GM12874 (cell line): ENCODE results near the gene TTC28.

Source experiments
- CTCF ChIP-seq: IDR thresholded peaks from 2 replicates; pipeline ENCODE4 v1.5.1; 2011; ENCODE audit warnings: low read depth, mild to moderate bottlenecking, control low read depth, low read length, moderate library complexity; ENCODE audit not compliant: insufficient read depth

The TTC28 gene

GRCh38 chr22:28585324-28585723, 94.3 kb downstream of the TTC28 start:
- TF ChIP-seq CTCF: no peak

DNA sequence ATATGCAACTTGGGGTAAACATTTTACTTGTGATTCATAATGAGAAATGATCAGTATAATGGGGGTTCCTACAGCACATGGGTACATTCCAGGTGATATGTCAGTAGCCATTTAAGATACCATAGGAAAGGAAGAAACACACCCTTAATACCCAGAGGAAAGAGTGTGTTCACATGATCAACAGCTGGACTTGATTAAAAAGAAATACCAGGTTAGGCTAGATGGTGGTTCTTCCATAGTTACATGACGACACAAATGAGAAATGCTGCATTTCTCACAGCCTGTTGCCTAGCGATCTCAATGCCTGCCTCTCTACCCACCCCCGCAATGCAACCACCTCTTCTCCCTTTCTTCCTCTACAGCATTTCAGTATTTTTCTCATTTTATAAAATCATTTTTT, 96.8 kb downstream of the TTC28 start:
- TF ChIP-seq CTCF: no peak

DNA sequence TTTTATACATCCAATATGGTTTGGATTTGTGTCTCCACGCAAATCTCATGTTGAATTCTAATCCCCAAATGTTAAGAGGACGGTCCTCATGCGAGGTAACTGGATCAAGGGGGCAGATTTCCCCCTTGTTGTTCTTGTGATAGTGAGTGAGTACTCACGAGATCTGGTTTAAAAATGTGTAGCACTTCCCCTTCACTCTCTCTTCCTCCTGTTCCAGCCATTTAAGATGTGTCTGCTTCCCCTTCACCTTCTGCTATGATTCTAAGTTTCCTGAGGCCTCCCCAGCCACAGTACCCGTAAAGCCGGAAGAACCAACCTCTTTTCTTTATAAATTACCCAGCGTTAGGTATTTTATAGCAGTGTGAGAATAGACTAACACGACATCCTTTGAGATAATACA, 98.6 kb downstream of the TTC28 start:
- no peak for TF ChIP-seq CTCF

GRCh38 chr22:28576162-28576561, 103.5 kb downstream of the TTC28 start:
- TF ChIP-seq CTCF: no peak

DNA sequence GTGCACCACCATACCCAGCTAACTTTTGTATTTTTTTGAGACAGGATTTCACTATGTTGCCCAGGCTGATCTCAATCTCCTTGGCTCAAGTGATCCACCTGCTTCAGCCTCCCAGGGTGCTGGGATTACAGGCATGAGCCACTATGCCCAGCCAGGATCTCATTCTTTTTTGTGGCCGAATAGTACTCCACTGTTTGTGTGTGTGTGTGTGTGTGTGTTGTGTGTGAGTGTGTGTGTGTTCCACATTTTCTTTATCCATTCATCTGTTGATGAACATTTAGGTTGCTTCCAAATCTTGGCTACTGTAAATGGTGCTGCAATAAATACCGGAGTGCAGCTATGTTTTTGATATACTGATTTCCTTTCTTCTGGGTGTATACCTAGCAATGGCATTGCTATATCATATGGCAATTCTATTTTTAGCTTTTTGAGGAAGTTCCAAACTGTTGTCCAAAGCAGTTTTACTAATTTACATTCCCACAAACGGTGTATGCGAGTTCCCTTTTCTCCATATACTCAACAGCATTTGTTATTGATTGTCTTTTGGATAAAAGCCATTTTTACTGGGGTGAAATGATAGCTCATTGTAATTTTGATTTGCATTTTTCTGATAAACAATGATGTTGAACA, 105.4 kb downstream of the TTC28 start:
- no peak for TF ChIP-seq CTCF

GRCh38 chr22:28570696-28571373, 108.8 kb downstream of the TTC28 start:
- no peak for TF ChIP-seq CTCF

DNA sequence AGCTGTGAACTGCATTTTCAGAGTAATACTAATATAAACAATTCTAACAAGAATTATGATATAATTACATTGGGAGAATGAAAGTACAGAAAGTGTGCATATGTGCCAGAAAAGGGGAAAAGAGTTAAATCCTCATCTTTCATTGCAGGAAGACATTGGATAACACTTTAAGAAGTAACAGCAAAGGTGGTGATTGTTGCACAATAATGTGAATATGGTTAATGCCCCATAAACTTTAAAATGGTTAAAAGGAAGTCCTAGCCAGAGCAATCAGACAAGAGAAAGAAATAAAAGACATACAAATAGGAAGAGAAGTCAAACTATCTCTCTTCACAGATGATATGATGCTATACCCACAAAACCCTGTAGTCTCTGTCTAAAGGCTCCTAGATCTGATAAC, 111.5 kb downstream of the TTC28 start:
- TF ChIP-seq CTCF: no peak
